ENCODE measurements around the gene IGF2BP2.
A peak's percentile ranks its signal among the peaks of the same experiment; 100 is the strongest.
"Not testable (repeated sequence)": the region's sequence is repeated elsewhere in the genome, so short reads cannot be mapped to it uniquely, and the experiment has no call there.

Gene IGF2BP2

GRCh38 chr3:185831990-185832389 lies 7.1 kb upstream of the IGF2BP2 start:
- FAIRE-seq = no peak

- no peak for FAIRE-seq
Measured at GRCh38 chr3:185831195-185831594, 6.4 kb upstream of the IGF2BP2 start.

GRCh38 chr3:185830018-185830797 lies 5.4 kb upstream of the IGF2BP2 start:
- FAIRE-seq = no peak

- FAIRE-seq = no peak
Measured at GRCh38 chr3:185828755-185829154, 3.9 kb upstream of the IGF2BP2 start.

- no peak for FAIRE-seq
Measured at GRCh38 chr3:185827595-185828344, 2.9 kb upstream of the IGF2BP2 start.

GRCh38 chr3:185825639-185826481 lies 1.0 kb upstream of the IGF2BP2 start:
- FAIRE-seq = no peak

GRCh38 chr3:185824051-185825005 lies 514 bp downstream of the IGF2BP2 start:
- FAIRE-seq = no peak

GRCh38 chr3:185823078-185824044 lies 1.5 kb downstream of the IGF2BP2 start:
- no peak for FAIRE-seq

- FAIRE-seq = no peak
Measured at GRCh38 chr3:185822221-185823000, 2.4 kb downstream of the IGF2BP2 start.

GRCh38 chr3:185820973-185821758 lies 3.7 kb downstream of the IGF2BP2 start:
- FAIRE-seq = peak; percentile 24

GRCh38 chr3:185818267-185818875 lies 6.5 kb downstream of the IGF2BP2 start:
- FAIRE-seq = no peak

GRCh38 chr3:185815391-185816282 lies 9.2 kb downstream of the IGF2BP2 start:
- FAIRE-seq = no peak

GRCh38 chr3:185813691-185814215 lies 11.1 kb downstream of the IGF2BP2 start:
- FAIRE-seq = no peak

- FAIRE-seq = no peak
Measured at GRCh38 chr3:185813205-185813604, 11.6 kb downstream of the IGF2BP2 start.

- no peak for FAIRE-seq
Measured at GRCh38 chr3:185807445-185808068, 17.3 kb downstream of the IGF2BP2 start.

- not testable (repeated sequence) for FAIRE-seq
Measured at GRCh38 chr3:185798831-185799110, 26.1 kb downstream of the IGF2BP2 start.
